Peyer's patch (tissue), 4 donors: ENCODE data around the gene TRAF2. TPM values are rescaled to one million over a fixed set of nuclear protein-coding genes. Genes with fewer than 3 reads are reported as not detected.
"Not testable (repeated sequence)": the region's sequence is repeated elsewhere in the genome, so short reads cannot be mapped to it uniquely, and the experiment has no call there.

Experiments used
- DNase-seq, 3 donors: peaks; one replicate each; pipeline ENCODE4 v3.0.0-alpha.2; 2017 to 2019
- H3K27ac ChIP-seq, 4 donors: fragments of 200-600 bp; sonication (generic); one replicate each; pipeline ENCODE4 v1.5.1; 2016 to 2019
- H3K27me3 ChIP-seq, 2 donors: fragments of 200-600 bp; sonication (generic); one replicate each; pipeline ENCODE4 v1.5.1; 2019
- H3K36me3 ChIP-seq, 3 donors: fragments of 200-600 bp; sonication (generic); one replicate each; pipeline ENCODE4 v1.5.1; 2016 to 2019
- H3K4me1 ChIP-seq, 4 donors: fragments of 200-600 bp; sonication (generic); one replicate each; pipeline ENCODE4 v1.5.1; 2016 to 2019
- H3K4me3 ChIP-seq, 4 donors: fragments of 200-600 bp; sonication (generic); 1 replicate in 3 of 4; 2 replicates in 1 of 4; pipeline ENCODE4 v1.5.1; 2016 to 2019; ENCODE audit warnings: mild to moderate bottlenecking in 1 of 4
- H3K9me3 ChIP-seq, 4 donors: fragments of 200-600 bp; sonication (generic); one replicate each; pipeline ENCODE4 v1.5.1; 2016 to 2019; ENCODE audit warnings: mild to moderate bottlenecking in 1 of 4
- CTCF ChIP-seq, 6 experiments: fragments of 450-650 bp in 4 of 6; fragments of 200-600 bp in 2 of 6; sonication (generic) in 1 of 6; IDR thresholded peaks; one replicate each; pipeline ENCODE4 v1.5.1; 2017 to 2019; ENCODE audit warnings: antibody characterized with exemption in 6 of 6, mild to moderate bottlenecking in 3 of 6, moderate library complexity in 1 of 6
- POLR2A ChIP-seq, 2 donors: fragments of 450-650 bp; IDR thresholded peaks; one replicate each; pipeline ENCODE4 v1.5.1; 2017; ENCODE audit warnings: antibody characterized with exemption in 2 of 2, mild to moderate bottlenecking in 2 of 2, moderate library complexity in 2 of 2
- total RNA-seq, 4 donors: library from RNA; depleted of rRNA; stranded (reverse); fragments of >200 nt; gene quantifications; one replicate each; pipeline ENCODE4 v1.1.0, GENCODE V29; 2016

The TRAF2 gene
- total RNA-seq: 10 to 100 TPM; 17.5 to 75.1 (median 22.2) TPM

- peaks cover 0 to 40% (median 18%) of the 10 kb centered on the region in 4 donors for H3K4me1 ChIP-seq
- H3K27ac ChIP-seq: peak within 1 kb of the TSS; percentile 77 to 98 (median 86)
- H3K4me3 ChIP-seq: peak within 1 kb of the TSS; percentile 75 to 98 (median 92)
- no peaks in the 10 kb centered on the region for H3K27me3 ChIP-seq
- DNase-seq: peak; percentile 96 to 99 (median 99)
- H3K36me3 ChIP-seq: peaks cover 0 to 4% (median 0%) of the 10 kb centered on the region in 3 donors
- TF ChIP-seq POLR2A (IDR thresholded peaks at IDR 0.05): peak; percentile 62 to 74
- TF ChIP-seq CTCF (IDR thresholded peaks at IDR 0.05): peak in 2 of 6 experiments; percentile 0 to 24
- no peaks in the 10 kb centered on the region for H3K9me3 ChIP-seq
Measured at GRCh38 chr9:136885950-136886578, at the start of gene TRAF2. Gene TRAF2 (plus strand): TSS chr9:136886516. CDS start chr9:136898741, 12,225 bp downstream.

- Histone ChIP-seq H3K27me3 (no peaks in the 10 kb centered on the region), H3K9me3 (no peaks in the 10 kb centered on the region), H3K4me3 (no peak overlapping the region), H3K27ac (no peak overlapping the region), H3K36me3 (peaks cover 0 to 47% (median 0%) of the 10 kb centered on the region in 3 donors), H3K4me1 (peaks cover 0 to 32% (median 9%) of the 10 kb centered on the region in 4 donors)
- DNase-seq: no peak
- TF ChIP-seq POLR2A (IDR thresholded peaks at IDR 0.05) (no peak), CTCF (IDR thresholded peaks at IDR 0.05) (no peak)
Measured at GRCh38 chr9:136837146-136837855, 49.0 kb upstream of the TRAF2 start.

- peaks cover 0 to 42% (median 0%) of the 10 kb centered on the region in 3 donors for H3K36me3 ChIP-seq
- H3K9me3 ChIP-seq, H3K27ac ChIP-seq, H3K4me3 ChIP-seq, DNase-seq, H3K27me3 ChIP-seq: not testable (repeated sequence)
- peaks cover under 1 to 38% (median 11%) of the 10 kb centered on the region in 4 donors for H3K4me1 ChIP-seq
Measured at GRCh38 chr9:136837856-136838277, 48.4 kb upstream of the TRAF2 start.

GRCh38 chr9:136838314-136839228 is 47.7 kb upstream of the TRAF2 start:
- H3K27ac ChIP-seq: no peak overlapping the region
- H3K36me3 ChIP-seq: peaks cover 0 to 42% (median 0%) of the 10 kb centered on the region in 3 donors
- no peaks in the 10 kb centered on the region for H3K27me3 ChIP-seq
- no peaks in the 10 kb centered on the region for H3K9me3 ChIP-seq
- no peak for DNase-seq
- no peak overlapping the region for H3K4me3 ChIP-seq
- TF ChIP-seq POLR2A (IDR thresholded peaks at IDR 0.05): no peak
- no peak for TF ChIP-seq CTCF (IDR thresholded peaks at IDR 0.05)
- peaks cover 8 to 45% (median 17%) of the 10 kb centered on the region in 4 donors for H3K4me1 ChIP-seq

GRCh38 chr9:136839229-136840139 is 46.8 kb upstream of the TRAF2 start:
- Histone ChIP-seq H3K9me3 (no peaks in the 10 kb centered on the region), H3K36me3 (peaks cover 0 to 42% (median 0%) of the 10 kb centered on the region in 3 donors), H3K4me3 (no peak overlapping the region), H3K4me1 (peaks cover 14 to 54% (median 23%) of the 10 kb centered on the region in 4 donors), H3K27me3 (no peaks in the 10 kb centered on the region), H3K27ac (peak overlapping the region in 2 of 4 donors; percentile 92 to 95)
- no peak for DNase-seq
- no peak for TF ChIP-seq POLR2A (IDR thresholded peaks at IDR 0.05)
- TF ChIP-seq CTCF (IDR thresholded peaks at IDR 0.05): no peak
